H9 (cell line): ENCODE measurements around the gene GNAT3. TPM values are rescaled to one million over a fixed set of nuclear protein-coding genes. Genes with fewer than 3 reads are reported as not detected.

ENCODE experiments used
- DNase-seq: peaks from one replicate; pipeline ENCODE4 v3.0.0-alpha.2; 2017
- H2AFZ ChIP-seq: one replicate; pipeline ENCODE4 v1.6.1; 2013; ENCODE audit warnings: mild to moderate bottlenecking, low read length, control low read depth, moderate library complexity
- H2AK5ac ChIP-seq: 2 replicates; pipeline ENCODE4 v1.6.1; 2013; ENCODE audit warnings: low read length, control low read depth, mixed read lengths; ENCODE audit not compliant: insufficient read length
- H2BK120ac ChIP-seq: one replicate; pipeline ENCODE4 v1.6.1; 2013; ENCODE audit warnings: low read depth, mild to moderate bottlenecking, low read length, control low read depth, inconsistent platforms; ENCODE audit not compliant: poor library complexity, severe bottlenecking
- H2BK12ac ChIP-seq: 2 replicates; pipeline ENCODE4 v1.6.1; 2013; ENCODE audit warnings: low read length, control low read depth, mixed read lengths, low read depth; ENCODE audit not compliant: insufficient read length
- H2BK15ac ChIP-seq: 2 replicates; pipeline ENCODE4 v1.6.1; 2013; ENCODE audit warnings: low read depth, low read length, control low read depth
- H2BK20ac ChIP-seq: one replicate; pipeline ENCODE4 v1.6.1; 2013; ENCODE audit warnings: low read depth, mild to moderate bottlenecking, low read length, control low read depth, inconsistent platforms; ENCODE audit not compliant: poor library complexity, severe bottlenecking
- H2BK5ac ChIP-seq: 2 replicates; pipeline ENCODE4 v1.6.1; 2013; ENCODE audit warnings: low read length, control low read depth, mixed read lengths; ENCODE audit not compliant: insufficient read length
- H3K14ac ChIP-seq: 2 replicates; pipeline ENCODE4 v1.6.1; 2013; ENCODE audit warnings: low read length, control low read depth; ENCODE audit not compliant: insufficient read depth
- H3K18ac ChIP-seq: 2 replicates; pipeline ENCODE4 v1.6.1; 2013; ENCODE audit warnings: low read depth, mild to moderate bottlenecking, mixed read lengths, low read length, control low read depth; ENCODE audit not compliant: insufficient read length
- H3K23ac ChIP-seq: 2 replicates; pipeline ENCODE4 v1.6.1; 2013; ENCODE audit warnings: low read length, control low read depth, mixed read lengths, low read depth; ENCODE audit not compliant: insufficient read length
- H3K23me2 ChIP-seq: 2 replicates; pipeline ENCODE4 v1.6.1; 2013; ENCODE audit warnings: low read depth, mild to moderate bottlenecking, mixed read lengths, low read length, control low read depth; ENCODE audit not compliant: insufficient read length, poor library complexity, severe bottlenecking
- H3K27ac ChIP-seq: 2 replicates; pipeline ENCODE4 v1.5.1; 2013; ENCODE audit warnings: low read length, control low read depth, mixed read lengths, low read depth; ENCODE audit not compliant: insufficient read length
- H3K27me3 ChIP-seq: 2 replicates; pipeline ENCODE4 v1.6.1; 2013; ENCODE audit warnings: low read length, control low read depth, inconsistent platforms; ENCODE audit not compliant: insufficient read depth
- H3K4ac ChIP-seq: 2 replicates; pipeline ENCODE4 v1.6.1; 2013; ENCODE audit warnings: low read depth, mild to moderate bottlenecking, control low read depth, inconsistent platforms, low read length, moderate library complexity
- H3K4me1 ChIP-seq: 2 replicates; pipeline ENCODE4 v1.6.1; 2013; ENCODE audit warnings: low read length, control low read depth, inconsistent platforms; ENCODE audit not compliant: insufficient read depth
- H3K4me2 ChIP-seq: 2 replicates; pipeline ENCODE4 v1.6.1; 2013; ENCODE audit warnings: low read length, control low read depth, mixed read lengths; ENCODE audit not compliant: insufficient read length, insufficient read depth
- H3K56ac ChIP-seq: 2 replicates; pipeline ENCODE4 v1.6.1; 2013; ENCODE audit warnings: low read depth, mild to moderate bottlenecking, mixed read lengths, low read length, control low read depth; ENCODE audit not compliant: insufficient read length
- H3K79me1 ChIP-seq: 2 replicates; pipeline ENCODE4 v1.6.1; 2013; ENCODE audit warnings: low read depth, mild to moderate bottlenecking, moderate library complexity, low read length, control low read depth, inconsistent platforms; ENCODE audit not compliant: insufficient read depth, poor library complexity, severe bottlenecking
- H3K79me2 ChIP-seq: 2 replicates; pipeline ENCODE4 v1.6.1; 2013; ENCODE audit warnings: low read length, control low read depth, inconsistent platforms; ENCODE audit not compliant: insufficient read depth
- H3K9ac ChIP-seq: 2 replicates; pipeline ENCODE4 v1.6.1; 2013; ENCODE audit warnings: low read length, control low read depth, mixed read lengths; ENCODE audit not compliant: insufficient read length; ENCODE audit errors: extremely low read depth
- H3K9me3 ChIP-seq: one replicate; pipeline ENCODE4 v1.6.1; 2013; ENCODE audit warnings: low read depth, low read length, inconsistent platforms; ENCODE audit not compliant: control insufficient read depth
- H3T11ph ChIP-seq: one replicate; pipeline ENCODE4 v1.6.1; 2013; ENCODE audit warnings: mild to moderate bottlenecking, low read length, control low read depth, inconsistent platforms
- H4K20me1 ChIP-seq: one replicate; pipeline ENCODE4 v1.6.1; 2013; ENCODE audit not compliant: control insufficient read depth, insufficient read length, insufficient read depth
- H4K5ac ChIP-seq: 2 replicates; pipeline ENCODE4 v1.6.1; 2013; ENCODE audit warnings: low read depth, mild to moderate bottlenecking, mixed read lengths, low read length, control low read depth; ENCODE audit not compliant: insufficient read length
- H4K8ac ChIP-seq: replicated peaks from 2 replicates; pipeline ENCODE4 v1.6.1; 2013; ENCODE audit warnings: low read length, control low read depth, mixed read lengths, low read depth; ENCODE audit not compliant: insufficient read length
- H4K91ac ChIP-seq: 2 replicates; pipeline ENCODE4 v1.6.1; 2013; ENCODE audit warnings: low read depth, mild to moderate bottlenecking, moderate library complexity, mixed read lengths, low read length, control low read depth; ENCODE audit not compliant: insufficient read length
- H3K27ac Mint-ChIP-seq, 3 experiments: 2 replicates in 2 of 3; 3 replicates in 1 of 3; pipeline ENCODE4 v1.8.0; 2020 to 2021; ENCODE audit warnings: mixed read lengths in 3 of 3, mild to moderate bottlenecking in 1 of 3, moderate library complexity in 1 of 3
- H3K27me3 Mint-ChIP-seq: 2 replicates; pipeline ENCODE4 v1.8.0; 2021; ENCODE audit warnings: low read depth, mild to moderate bottlenecking, moderate library complexity, mixed read lengths
- H3K36me3 Mint-ChIP-seq, 3 experiments: 2 replicates in 2 of 3; 3 replicates in 1 of 3; pipeline ENCODE4 v1.8.0; 2020 to 2021; ENCODE audit warnings: low read depth in 3 of 3, mixed read lengths in 3 of 3; ENCODE audit not compliant: insufficient read depth in 1 of 3
- H3K4me1 Mint-ChIP-seq, 2 experiments: 2 replicates each; pipeline ENCODE4 v1.8.0; 2020; ENCODE audit warnings: mixed read lengths in 2 of 2
- H3K4me3 Mint-ChIP-seq, 2 experiments: 2 replicates in 1 of 2; 3 replicates in 1 of 2; pipeline ENCODE4 v1.8.0; 2020 to 2021; ENCODE audit warnings: mild to moderate bottlenecking in 2 of 2, mixed read lengths in 2 of 2, moderate library complexity in 1 of 2
- H3K9me3 Mint-ChIP-seq, 2 experiments: 2 replicates in 1 of 2; 3 replicates in 1 of 2; pipeline ENCODE4 v1.8.0; 2020; ENCODE audit warnings: mild to moderate bottlenecking in 2 of 2, mixed read lengths in 2 of 2, moderate library complexity in 1 of 2
- CTCF ChIP-seq: fragments of 200-600 bp; sonication (generic); conservative IDR thresholded peaks from 3 replicates; pipeline ENCODE4 v1.8.0; 2021; ENCODE audit warnings: antibody characterized with exemption, mild to moderate bottlenecking
- WGBS: extraction: QIAGEN DNeasy Blood & Tissue Kit; methylation state at CpG from one replicate; pipeline ENCODE4 v1.1.7; 2013; ENCODE audit warnings: missing lambda C conversion rate, low lambda C conversion rate, mixed read lengths; ENCODE audit not compliant: insufficient read length; ENCODE audit errors: extremely low coverage; 5-methylcytosine and 5-hydroxymethylcytosine counted together
- total RNA-seq: library from RNA; stranded (reverse); gene quantifications from 2 replicates; pipeline ENCODE4 v1.2.1, GENCODE V29; 2021

The GNAT3 gene
- total RNA-seq, 1 experiment from 2014 or later: not detected

- no peak overlapping the region for H4K8ac ChIP-seq
- no peak overlapping the region for H3K23ac ChIP-seq
- H4K5ac ChIP-seq: no peak overlapping the region
- H3K4me1 Mint-ChIP-seq: peaks cover 0 to 4% of the 10 kb centered on the region in 2 experiments; a peak in 2 of 4 replicates
- no CpG with 5 or more reads among the region's 3 CpGs for WGBS
- no peak overlapping the region for H3T11ph ChIP-seq
- H3K27me3 Mint-ChIP-seq: no peaks in the 10 kb centered on the region
- no peak overlapping the region for H3K4ac ChIP-seq
- no peak overlapping the region for H2BK120ac ChIP-seq
- H3K9me3 ChIP-seq: no peaks in the 10 kb centered on the region
- no peak overlapping the region for H3K4me3 Mint-ChIP-seq
- DNase-seq: no peak
- no peak overlapping the region for H3K27ac Mint-ChIP-seq
- H3K56ac ChIP-seq: no peak overlapping the region
- H3K79me1 ChIP-seq: no peaks in the 10 kb centered on the region
- no peaks in the 10 kb centered on the region for H3K9me3 Mint-ChIP-seq
- H2BK12ac ChIP-seq: no peak overlapping the region
- no peak overlapping the region for H2AFZ ChIP-seq
- H4K91ac ChIP-seq: no peak overlapping the region
- no peaks in the 10 kb centered on the region for H3K4me1 ChIP-seq
- no peak overlapping the region for H2AK5ac ChIP-seq
- H3K14ac ChIP-seq: no peak overlapping the region
- H3K23me2 ChIP-seq: no peaks in the 10 kb centered on the region
- no peak overlapping the region for H3K9ac ChIP-seq
- H3K79me2 ChIP-seq: no peaks in the 10 kb centered on the region
- no peak for TF ChIP-seq CTCF
- no peaks in the 10 kb centered on the region for H3K36me3 Mint-ChIP-seq
- no peak overlapping the region for H3K18ac ChIP-seq
- no peak overlapping the region for H3K4me2 ChIP-seq
- H2BK20ac ChIP-seq: no peak overlapping the region
- H2BK15ac ChIP-seq: no peak overlapping the region
- H4K20me1 ChIP-seq: no peaks in the 10 kb centered on the region
- no peak overlapping the region for H3K27ac ChIP-seq
- no peak overlapping the region for H2BK5ac ChIP-seq
- H3K27me3 ChIP-seq: no peaks in the 10 kb centered on the region
These were observed 68.5 kb downstream of the GNAT3 start for GRCh38 chr7:80443325-80443724.
